ENCODE results near the gene LRRC8B.

Gene LRRC8B

DNA sequence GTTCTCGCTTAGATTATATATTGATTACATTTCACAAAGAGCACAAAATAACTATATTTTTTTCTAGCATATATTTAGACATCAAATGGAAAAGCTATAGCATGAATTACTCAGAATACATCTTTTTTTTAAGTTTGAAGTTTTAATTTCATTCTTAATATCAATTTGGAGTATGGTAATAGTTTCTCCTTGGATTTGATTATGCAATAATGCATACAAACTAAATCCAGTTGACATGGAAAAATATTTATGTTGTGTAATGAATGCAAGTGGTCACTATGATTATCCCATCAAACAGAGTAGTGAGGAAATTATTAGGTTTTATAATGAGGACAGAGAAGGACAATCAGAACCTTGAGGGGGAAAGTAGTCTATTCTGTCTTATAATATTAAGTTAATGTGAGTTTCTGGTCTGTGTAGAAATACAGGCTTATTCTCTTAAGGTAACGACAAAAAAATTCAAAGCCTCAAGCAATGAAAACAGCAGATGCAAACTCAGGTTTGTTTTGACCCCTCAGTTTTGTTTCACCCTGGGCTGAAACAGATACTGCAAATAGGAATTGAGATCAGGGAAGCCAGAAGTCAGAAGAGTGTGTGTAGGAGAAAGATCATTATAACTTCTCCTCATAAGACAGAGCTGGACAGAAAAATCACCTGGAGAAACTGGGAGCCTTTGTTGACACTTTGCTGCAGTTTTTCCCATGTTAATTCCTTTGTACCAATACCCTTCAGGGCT lies 23.7 kb downstream of the LRRC8B start:
- DNase-seq, result no peak

DNA sequence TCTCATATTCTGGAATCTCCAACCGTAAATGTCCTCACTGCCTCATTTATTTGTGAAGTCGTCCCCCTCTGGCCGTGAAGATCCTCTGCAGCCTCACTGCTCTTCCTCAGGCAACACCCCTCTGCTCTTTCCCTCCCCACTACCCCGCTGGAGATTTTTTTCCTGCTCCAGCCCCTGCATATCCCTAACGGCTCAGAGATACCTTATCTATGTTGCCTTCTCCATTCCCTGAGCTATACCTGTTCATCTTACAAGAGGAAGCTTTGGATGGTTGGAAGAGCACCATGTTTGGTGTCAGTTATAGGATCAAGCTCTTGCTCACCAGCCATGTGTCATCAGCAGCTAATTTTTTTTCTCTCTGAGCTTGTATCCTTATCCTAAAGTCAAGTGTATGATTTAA lies 26.4 kb downstream of the LRRC8B start:
- peak; percentile 29 for DNase-seq

DNA sequence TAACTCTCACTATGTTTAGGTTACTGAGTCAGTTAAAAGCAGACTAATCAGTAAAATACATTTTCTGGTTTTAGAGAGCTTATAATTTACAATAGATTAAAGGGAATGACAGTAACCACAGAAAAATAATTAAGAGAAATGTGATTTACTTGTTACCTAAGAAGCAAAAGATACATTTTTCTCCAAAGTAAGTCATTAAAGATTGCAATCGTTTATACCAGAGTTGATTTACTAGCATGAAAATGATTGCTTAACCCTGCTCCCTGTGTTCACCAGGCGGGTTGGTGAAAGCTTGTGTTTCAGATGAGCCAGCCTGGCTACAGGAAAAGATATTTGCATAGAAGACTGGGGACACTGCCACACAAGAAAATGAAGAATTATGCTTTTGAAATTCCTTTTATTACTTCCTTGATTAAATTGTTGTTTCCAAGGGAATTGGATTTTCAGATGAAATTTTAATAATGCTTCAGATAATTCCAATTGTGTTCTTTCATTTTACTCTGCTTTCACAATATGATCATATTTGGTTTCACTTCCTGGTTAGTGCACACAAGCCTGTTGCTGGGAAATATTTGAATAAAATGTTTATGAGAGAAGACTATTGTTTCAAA lies 27.9 kb downstream of the LRRC8B start:
- peak; percentile 97 for DNase-seq

- DNase-seq, result peak; percentile 71
These were observed 28.5 kb downstream of the LRRC8B start for GRCh38 chr1:89553157-89553556.

GRCh38 chr1:89555550-89555949 lies 30.9 kb downstream of the LRRC8B start:
- DNase-seq, result no peak

DNA sequence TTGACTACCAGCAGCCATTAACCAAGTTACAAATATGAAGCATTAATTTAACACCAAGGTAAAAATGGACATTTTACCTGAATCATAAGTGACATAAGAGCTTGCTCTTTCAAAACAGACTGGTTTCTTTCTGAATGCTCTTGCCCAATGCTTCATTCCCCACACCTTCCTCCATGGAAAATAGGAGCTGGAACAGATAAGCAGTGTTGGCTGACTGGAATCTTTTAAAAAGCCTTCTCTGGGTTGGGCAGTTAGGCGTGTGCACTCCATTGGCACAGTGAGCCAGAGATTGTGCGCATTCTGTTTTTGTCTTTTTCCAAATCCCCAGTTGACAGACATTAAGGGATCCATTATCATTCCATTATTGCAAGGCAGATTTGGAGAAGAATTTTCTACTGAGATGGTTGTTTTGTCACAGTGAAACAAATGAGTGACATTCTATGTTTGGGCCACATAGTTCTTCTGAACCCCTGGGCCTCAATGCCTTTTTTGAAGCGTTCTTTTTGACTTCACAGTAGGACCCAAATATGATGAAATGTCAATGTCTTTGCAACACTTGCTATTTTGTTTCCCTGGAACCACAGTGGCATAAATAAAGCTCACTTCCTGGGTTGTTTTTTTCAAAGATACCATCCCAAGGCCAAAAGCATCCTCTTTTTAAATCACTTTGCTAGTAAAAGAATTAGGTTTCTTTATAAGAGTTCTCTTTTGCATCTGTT lies 32.3 kb downstream of the LRRC8B start:
- DNase-seq, result no peak

DNA sequence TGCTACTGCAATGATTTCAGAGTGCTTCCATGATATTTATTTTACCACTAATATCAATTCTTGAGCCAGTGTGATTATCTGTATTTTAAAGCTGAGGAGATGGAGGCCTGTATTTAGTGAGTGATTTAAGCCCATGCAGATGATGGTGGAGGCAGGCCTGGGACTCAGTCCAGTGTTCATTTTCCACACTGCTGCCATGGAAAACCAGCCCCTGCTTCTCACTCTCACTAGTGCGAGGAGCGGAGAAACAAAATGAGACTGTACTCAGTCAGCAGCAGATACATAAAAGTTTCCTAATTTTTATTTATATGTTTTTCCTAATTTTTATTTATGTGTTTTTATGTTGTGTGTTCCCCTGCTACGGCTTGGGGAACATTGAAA lies 32.8 kb downstream of the LRRC8B start:
- DNase-seq, result no peak

DNA sequence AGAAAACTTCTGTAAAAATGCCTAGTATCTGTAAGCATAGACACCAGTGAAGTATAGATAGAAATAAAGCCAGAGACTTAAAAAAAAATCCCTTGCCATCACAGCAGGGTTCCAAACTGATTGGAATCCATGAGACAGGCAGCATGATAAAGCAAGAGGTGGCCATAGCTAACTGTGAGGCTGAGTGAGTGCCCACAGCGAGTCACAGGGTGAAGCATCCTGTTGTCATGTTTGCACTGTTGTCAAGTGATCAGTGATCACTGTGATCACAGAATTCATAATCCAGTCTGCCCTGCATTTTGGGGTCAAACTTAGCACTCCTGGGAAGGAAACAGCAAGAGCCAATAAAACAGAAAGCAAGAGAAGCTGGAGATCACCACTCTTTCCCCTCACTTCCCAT lies 33.3 kb downstream of the LRRC8B start:
- no peak for DNase-seq

- no peak for DNase-seq
These were observed 39.5 kb downstream of the LRRC8B start for GRCh38 chr1:89563957-89564604.

GRCh38 chr1:89565521-89565920 lies 40.9 kb downstream of the LRRC8B start:
- no peak for DNase-seq

GRCh38 chr1:89566761-89567174 lies 42.1 kb downstream of the LRRC8B start:
- DNase-seq, result peak; percentile 13

DNA sequence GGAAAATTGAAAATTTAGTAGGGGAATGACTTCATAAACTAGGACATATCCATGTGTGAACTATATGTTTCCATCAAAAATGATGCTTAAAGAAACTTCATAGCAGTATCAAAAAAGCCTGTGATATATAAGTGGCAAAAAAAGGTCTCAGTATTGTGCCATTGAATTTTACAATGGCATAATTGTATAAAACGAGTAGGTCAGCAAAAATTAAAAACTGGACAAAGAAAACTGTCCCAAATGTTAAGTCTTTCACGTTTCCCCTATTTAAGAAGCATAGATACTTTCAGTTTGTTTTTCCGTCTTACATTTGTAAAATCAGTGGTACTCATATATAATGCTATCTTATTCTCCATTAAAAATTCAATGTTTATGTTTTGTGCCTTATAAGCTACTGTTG lies 43.2 kb downstream of the LRRC8B start:
- no peak for DNase-seq

- DNase-seq, result no peak
These were observed 48.8 kb downstream of the LRRC8B start for GRCh38 chr1:89573410-89573809.

- no peak for DNase-seq
These were observed 50.0 kb downstream of the LRRC8B start for GRCh38 chr1:89574621-89575020.

DNA sequence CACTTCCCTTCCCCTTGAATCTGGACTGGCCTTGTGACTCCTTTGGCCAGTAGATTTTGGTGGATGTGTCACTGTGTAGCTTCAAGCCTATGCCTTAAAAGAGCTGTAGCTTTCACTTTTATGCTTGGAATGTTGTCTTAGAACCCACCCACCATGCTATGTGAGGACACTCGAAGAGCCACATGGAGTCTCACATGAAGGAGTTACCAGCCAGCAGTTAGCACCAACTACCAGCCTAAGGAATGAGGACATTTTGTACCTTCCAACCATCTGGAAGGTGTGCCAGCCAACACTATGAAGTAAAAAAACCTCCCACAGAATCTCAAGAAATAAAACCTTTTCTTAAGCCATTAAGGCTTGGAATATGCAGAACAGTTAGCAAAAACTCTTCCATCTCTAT lies 50.6 kb downstream of the LRRC8B start:
- no peak for DNase-seq

GRCh38 chr1:89576013-89576412 lies 51.4 kb downstream of the LRRC8B start:
- DNase-seq, result no peak

GRCh38 chr1:89578151-89578550 lies 53.5 kb downstream of the LRRC8B start:
- no peak for DNase-seq

DNA sequence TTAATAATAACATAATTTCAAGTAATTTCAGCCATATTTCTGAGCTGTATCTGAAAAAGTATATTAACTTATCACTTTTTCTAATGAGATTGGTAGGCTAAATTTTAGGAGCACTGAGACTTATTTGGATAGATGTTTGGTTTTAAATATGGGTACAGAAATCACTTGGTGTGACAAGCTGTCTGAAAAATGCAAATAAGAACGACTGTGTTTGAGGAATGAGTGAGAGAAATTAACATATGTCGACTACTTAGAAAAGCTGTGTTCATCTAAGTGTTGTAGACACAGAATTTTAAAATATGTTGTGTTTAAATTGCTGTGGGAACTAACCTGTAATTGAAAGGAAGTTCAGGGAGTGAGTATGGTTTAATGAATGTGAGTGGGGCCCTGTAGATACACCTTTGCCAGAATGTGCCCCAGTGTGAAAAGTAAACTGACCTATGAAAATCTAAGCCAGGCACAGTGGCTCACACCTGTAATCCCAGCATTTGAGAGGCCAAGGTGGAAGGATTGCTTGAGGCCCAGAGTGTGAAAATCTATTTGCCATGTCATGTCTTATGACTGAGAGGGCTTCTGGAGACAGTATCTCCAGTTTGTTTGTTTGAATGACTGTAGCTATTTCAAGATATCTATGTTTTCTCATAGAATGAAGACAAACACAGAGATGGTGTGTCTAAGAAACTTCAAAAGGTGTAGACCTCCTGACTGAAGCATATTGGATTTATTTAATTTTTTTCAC lies 54.5 kb downstream of the LRRC8B start:
- peak; percentile 40 for DNase-seq

GRCh38 chr1:89580036-89580435 lies 55.4 kb downstream of the LRRC8B start:
- no peak for DNase-seq

- DNase-seq, result no peak
These were observed 57.2 kb downstream of the LRRC8B start for GRCh38 chr1:89581859-89582258.

GRCh38 chr1:89582571-89582970 lies 57.9 kb downstream of the LRRC8B start:
- DNase-seq, result no peak

GRCh38 chr1:89584211-89584610 lies 59.6 kb downstream of the LRRC8B start:
- no peak for DNase-seq

- DNase-seq, result no peak
These were observed 60.2 kb downstream of the LRRC8B start for GRCh38 chr1:89584781-89585180.

Data from NCI-H526 treated with DMSO at 0.1 percent for 48 hours (cell line).